Loucy (cell line): ENCODE measurements around the gene AKR1A1.

Experiments used
- EZH2phosphoT487 ChIP-seq: fragments of 200-600 bp; IDR thresholded peaks from 2 replicates; pipeline ENCODE4 v1.6.1; 2018; ENCODE audit warnings: antibody characterized with exemption, mild to moderate bottlenecking, moderate library complexity, borderline replicate concordance
- TF ChIP-seq, protein P1 (sequence below): fragments of 200-600 bp; sonication (generic); conservative IDR thresholded peaks from 2 replicates; pipeline ENCODE4 v1.5.1; 2014; ENCODE audit warnings: mild to moderate bottlenecking, antibody characterized with exemption, low read length

DNA sequence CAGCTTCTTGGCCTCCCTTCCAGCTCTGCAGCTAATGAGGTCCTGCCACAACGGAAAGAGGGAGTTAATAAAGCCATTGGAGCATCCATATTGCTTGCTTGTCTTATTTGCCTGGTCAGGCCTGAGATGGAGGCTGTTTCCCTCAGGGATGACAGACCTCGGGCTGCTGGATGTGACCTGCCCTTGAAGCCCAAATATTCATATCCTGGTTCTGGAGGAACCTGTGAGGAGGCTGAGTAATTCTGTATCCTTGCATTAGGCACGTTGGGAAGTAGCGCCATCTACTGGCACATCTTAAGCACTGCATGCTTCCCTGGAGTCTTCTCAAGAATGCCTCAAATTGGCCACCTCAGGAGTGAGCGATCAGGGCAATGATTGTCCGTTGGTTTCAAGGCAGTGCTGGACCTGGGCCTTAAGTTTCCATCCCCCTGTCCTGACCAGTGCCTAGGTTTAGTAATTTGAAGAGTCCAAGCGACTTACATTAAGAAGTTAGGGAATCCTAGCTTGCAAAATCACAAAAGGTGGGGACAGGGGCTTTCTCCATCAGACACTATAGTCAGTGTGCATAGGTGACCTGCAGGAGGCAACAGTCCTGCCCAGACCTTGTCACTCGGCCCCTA, 19.4 kb downstream of the AKR1A1 start:
- TF ChIP-seq, protein P1, sequence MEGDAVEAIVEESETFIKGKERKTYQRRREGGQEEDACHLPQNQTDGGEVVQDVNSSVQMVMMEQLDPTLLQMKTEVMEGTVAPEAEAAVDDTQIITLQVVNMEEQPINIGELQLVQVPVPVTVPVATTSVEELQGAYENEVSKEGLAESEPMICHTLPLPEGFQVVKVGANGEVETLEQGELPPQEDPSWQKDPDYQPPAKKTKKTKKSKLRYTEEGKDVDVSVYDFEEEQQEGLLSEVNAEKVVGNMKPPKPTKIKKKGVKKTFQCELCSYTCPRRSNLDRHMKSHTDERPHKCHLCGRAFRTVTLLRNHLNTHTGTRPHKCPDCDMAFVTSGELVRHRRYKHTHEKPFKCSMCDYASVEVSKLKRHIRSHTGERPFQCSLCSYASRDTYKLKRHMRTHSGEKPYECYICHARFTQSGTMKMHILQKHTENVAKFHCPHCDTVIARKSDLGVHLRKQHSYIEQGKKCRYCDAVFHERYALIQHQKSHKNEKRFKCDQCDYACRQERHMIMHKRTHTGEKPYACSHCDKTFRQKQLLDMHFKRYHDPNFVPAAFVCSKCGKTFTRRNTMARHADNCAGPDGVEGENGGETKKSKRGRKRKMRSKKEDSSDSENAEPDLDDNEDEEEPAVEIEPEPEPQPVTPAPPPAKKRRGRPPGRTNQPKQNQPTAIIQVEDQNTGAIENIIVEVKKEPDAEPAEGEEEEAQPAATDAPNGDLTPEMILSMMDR, result peak; percentile 99
- TF ChIP-seq EZH2phosphoT487, result no peak
